GM12865 (cell line): ENCODE measurements around the gene COL4A4.
A peak's percentile ranks its signal among the peaks of the same experiment; 100 is the strongest.

Experiments used
- DNase-seq: peaks from one replicate; pipeline ENCODE4 v3.0.0; 2010; ENCODE audit warnings: low read depth
- H3K4me3 ChIP-seq: 2 replicates; pipeline ENCODE4 v1.5.1; 2011; ENCODE audit warnings: mild to moderate bottlenecking, low read depth, low read length, control low read depth
- TF ChIP-seq, protein P1 (sequence below): IDR thresholded peaks from 2 replicates; pipeline ENCODE4 v1.5.1; 2011; ENCODE audit warnings: low read length, control low read depth, low read depth, inconsistent platforms; ENCODE audit not compliant: insufficient read depth; ENCODE audit errors: missing control alignments

Gene COL4A4

DNA sequence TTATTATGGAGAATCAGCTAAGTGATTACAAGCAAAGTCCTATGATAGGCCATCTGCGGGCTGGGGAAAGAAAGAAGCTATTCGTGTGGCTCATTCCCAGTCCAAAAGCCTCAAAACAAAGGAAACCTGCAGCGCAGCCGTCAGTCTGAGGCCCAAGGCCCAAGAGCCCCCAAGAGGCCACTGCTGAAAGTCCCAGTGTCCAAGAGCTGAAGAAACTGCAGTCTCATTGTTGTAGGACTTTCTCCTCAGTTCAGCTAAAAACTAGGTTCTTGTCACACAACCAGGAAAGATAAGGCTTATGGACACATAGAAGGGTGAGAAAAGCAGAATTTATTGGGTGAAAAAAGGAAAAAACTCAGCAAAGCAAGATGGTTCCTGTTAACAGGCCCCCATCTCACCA, 185.0 kb downstream of the COL4A4 start:
- no peak for DNase-seq

DNA sequence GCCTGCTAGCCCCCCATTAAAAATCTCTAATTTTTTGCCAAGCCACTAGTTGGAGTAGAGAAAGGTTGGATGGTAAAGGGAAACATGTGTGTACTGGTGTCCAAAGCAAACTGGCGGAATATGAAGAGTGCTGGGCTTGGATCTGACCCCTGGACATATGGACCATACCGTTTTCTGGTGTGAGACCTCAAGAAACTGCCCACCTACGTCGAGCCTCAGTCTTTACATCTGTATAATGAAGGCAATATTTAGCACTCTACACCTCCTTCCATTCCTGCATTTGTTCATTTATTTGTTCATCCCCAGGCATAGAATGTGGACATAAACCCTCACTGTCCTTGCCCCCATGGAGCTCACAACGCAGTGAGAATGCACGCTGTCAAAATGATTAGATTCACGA, 185.7 kb downstream of the COL4A4 start:
- TF ChIP-seq, protein P1, sequence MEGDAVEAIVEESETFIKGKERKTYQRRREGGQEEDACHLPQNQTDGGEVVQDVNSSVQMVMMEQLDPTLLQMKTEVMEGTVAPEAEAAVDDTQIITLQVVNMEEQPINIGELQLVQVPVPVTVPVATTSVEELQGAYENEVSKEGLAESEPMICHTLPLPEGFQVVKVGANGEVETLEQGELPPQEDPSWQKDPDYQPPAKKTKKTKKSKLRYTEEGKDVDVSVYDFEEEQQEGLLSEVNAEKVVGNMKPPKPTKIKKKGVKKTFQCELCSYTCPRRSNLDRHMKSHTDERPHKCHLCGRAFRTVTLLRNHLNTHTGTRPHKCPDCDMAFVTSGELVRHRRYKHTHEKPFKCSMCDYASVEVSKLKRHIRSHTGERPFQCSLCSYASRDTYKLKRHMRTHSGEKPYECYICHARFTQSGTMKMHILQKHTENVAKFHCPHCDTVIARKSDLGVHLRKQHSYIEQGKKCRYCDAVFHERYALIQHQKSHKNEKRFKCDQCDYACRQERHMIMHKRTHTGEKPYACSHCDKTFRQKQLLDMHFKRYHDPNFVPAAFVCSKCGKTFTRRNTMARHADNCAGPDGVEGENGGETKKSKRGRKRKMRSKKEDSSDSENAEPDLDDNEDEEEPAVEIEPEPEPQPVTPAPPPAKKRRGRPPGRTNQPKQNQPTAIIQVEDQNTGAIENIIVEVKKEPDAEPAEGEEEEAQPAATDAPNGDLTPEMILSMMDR: no peak
- H3K4me3 ChIP-seq: no peak overlapping the region
- no peak for DNase-seq

More for the DNA sequence above, 185.0 kb downstream of the COL4A4 start:
- H3K4me3 ChIP-seq: no peak overlapping the region
- TF ChIP-seq, protein P1: no peak

DNA sequence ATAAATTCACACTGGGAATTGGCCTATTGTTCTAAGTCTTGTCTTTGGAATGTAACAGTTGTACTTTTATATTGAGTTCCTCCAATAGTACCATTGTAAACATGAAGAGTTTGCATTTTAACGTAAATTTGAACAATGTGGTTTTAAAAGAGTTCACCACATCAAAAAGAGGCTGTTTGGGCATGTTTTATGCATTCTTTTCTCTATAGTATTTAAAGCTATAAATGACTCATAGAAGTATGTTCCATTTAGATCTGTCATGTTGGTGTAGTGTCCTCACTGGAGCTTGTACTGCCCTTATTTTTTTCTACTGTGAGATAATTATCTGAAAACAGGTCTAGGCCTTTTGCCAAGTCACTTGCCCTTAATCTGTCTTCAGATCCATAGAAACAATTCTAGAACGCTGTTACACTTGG, 186.2 kb downstream of the COL4A4 start:
- DNase-seq: no peak
- TF ChIP-seq, protein P1: no peak
- no peak overlapping the region for H3K4me3 ChIP-seq

DNA sequence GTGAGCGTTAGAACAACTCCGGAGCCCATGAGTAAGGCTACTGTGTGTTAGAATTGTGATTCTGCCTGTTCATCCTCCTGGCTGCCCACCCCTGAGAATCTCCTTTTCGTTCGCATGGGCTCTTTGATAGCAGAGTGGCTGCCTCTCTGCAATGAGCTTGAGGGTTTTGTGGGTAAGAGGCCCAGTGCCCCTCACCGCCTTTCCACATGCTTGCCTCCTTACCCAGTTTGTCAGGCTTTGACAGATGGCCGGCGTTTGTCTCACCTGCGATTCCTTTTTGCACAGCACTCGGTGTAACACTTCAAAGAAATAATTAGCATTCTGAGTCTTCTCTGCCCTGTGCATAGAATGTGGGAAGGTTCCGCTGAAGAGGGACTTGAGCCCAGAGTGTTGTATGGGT, 190.2 kb downstream of the COL4A4 start:
- no peak overlapping the region for H3K4me3 ChIP-seq
- TF ChIP-seq, protein P1: no peak
- DNase-seq: no peak

DNA sequence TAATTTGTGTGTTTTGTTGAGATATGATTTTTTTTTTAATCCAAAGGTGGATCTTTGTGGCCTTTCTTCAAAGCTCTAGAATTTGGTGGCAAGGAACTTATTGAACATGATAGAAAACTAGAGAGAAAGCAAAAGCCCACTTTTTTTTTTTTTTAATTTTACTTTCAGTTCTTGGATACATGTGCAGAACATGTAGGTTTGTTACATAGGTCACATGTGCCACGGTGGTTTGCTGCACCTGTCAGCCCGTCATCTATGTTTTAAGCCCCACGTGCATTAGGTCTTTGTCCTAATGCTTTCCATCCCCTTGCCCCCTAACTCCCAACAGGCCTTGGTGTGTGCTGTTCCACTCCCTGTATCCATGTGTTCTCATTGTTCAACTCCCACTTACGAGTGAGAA, 192.2 kb downstream of the COL4A4 start:
- DNase-seq: peak; percentile 61
- no peak overlapping the region for H3K4me3 ChIP-seq
- TF ChIP-seq, protein P1: no peak

DNA sequence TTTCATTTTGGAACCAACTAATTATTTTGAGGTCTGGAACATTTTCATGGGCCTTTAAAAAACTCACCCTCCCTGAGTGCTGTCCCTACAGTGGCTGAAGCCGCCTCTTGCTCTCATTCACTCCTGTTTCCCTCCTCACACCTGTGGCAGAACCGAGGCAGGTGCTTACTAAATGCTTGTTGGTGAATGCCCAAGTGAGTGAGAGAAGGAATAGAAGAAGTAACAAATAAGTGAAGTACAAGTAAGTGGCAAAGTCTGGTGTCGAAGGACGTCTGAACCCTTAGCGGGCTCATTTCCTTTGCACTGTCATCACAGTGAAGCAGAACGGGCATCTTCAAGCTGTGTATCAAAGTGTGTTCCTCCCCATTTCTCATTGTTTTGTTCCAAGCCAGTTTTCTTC, 192.9 kb downstream of the COL4A4 start:
- TF ChIP-seq, protein P1: no peak
- H3K4me3 ChIP-seq: peak overlapping the region; percentile 35
- peak; percentile 41 for DNase-seq

DNA sequence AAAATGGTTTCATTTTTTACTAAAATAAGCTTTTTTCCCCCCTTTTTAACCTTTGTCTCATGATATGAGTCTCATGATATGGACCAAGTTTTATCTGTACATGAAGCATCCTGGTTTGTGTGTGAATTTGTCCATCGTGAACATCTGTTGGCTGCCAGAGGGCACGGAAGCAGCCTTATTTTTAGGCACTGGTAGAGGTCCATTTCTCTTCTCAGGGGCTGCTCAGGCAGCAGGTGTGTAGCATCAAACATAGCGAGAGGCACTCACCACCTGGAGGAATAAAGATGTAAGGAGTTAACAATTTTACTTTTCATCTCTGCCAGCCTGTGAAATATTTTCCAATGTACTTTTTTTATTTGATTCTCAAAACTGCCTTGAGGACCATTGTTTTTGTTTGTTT, 193.6 kb downstream of the COL4A4 start:
- DNase-seq: peak; percentile 52
- H3K4me3 ChIP-seq: peak overlapping the region; percentile 35
- TF ChIP-seq, protein P1: no peak
